Peyer's patch (tissue), 4 donors: ENCODE results near the gene EIF3C.
"Not testable (repeated sequence)": the region's sequence is repeated elsewhere in the genome, so short reads cannot be mapped to it uniquely, and the experiment has no call there.

Experiments
- CTCF ChIP-seq, 6 experiments: fragments of 450-650 bp in 4 of 6; fragments of 200-600 bp in 2 of 6; sonication (generic) in 1 of 6; IDR thresholded peaks; one replicate each; pipeline ENCODE4 v1.5.1; 2017 to 2019; ENCODE audit warnings: antibody characterized with exemption in 6 of 6, mild to moderate bottlenecking in 3 of 6, moderate library complexity in 1 of 6
- POLR2A ChIP-seq, 2 donors: fragments of 450-650 bp; IDR thresholded peaks; one replicate each; pipeline ENCODE4 v1.5.1; 2017; ENCODE audit warnings: antibody characterized with exemption in 2 of 2, mild to moderate bottlenecking in 2 of 2, moderate library complexity in 2 of 2

GRCh38 chr16:28746618-28747350 lies 35.5 kb downstream of the EIF3C start:
- TF ChIP-seq POLR2A, CTCF (IDR thresholded peaks at IDR 0.05): not testable (repeated sequence)
